ENCODE data around the gene UGT2B7. TPM values are rescaled to one million over a fixed set of nuclear protein-coding genes. Genes with fewer than 3 reads are reported as not detected.
"Not testable (repeated sequence)": the region's sequence is repeated elsewhere in the genome, so short reads cannot be mapped to it uniquely, and the experiment has no call there.

UGT2B7 gene
- total RNA-seq, 1 experiment from 2014 or later = 3.0 TPM

- Mint-ChIP-seq H3K4me1 (ENCODE audit: low read depth, unreplicated experiment) (peaks cover 26% of the 10 kb centered on the region), H3K4me3 (ENCODE audit: unreplicated experiment) (no peak overlapping the region)
- POLR2A ChIA-PET = no interaction called here
These were observed 3.6 kb downstream of the UGT2B7 start for GRCh38 chr4:69099910-69100309.

GRCh38 chr4:69102668-69103067 lies 6.4 kb downstream of the UGT2B7 start:
- H3K36me3 Mint-ChIP-seq (ENCODE audit: insufficient read depth, unreplicated experiment); DNase-seq; H3K27ac Mint-ChIP-seq (ENCODE audit: unreplicated experiment); H3K4me1 ChIP-seq; H3K4me3 Mint-ChIP-seq (ENCODE audit: unreplicated experiment); H3K36me3 ChIP-seq (ENCODE audit: control insufficient read depth, insufficient read depth, low read length); CTCF ChIA-PET; intact Hi-C loops (cut with micrococcal nuclease; ENCODE audit: unreplicated experiment); H3K9me3 ChIP-seq; H3K9me3 Mint-ChIP-seq (ENCODE audit: unreplicated experiment); H3K4me1 Mint-ChIP-seq (ENCODE audit: low read depth, unreplicated experiment); POLR2A ChIA-PET; H3K27me3 ChIP-seq (replicated peaks; ENCODE audit: control insufficient read depth, insufficient read depth, low read length); H3K27me3 Mint-ChIP-seq (ENCODE audit: insufficient read depth, unreplicated experiment); BruUV-seq (replicated peaks); H3K4me3 ChIP-seq (ENCODE audit: low read depth, low read length): not testable (repeated sequence)

More at GRCh38 chr4:69099910-69100309, 3.6 kb downstream of the UGT2B7 start:
- TF ChIP-seq CTCF (IDR thresholded peaks at IDR 0.05; ENCODE audit: insufficient read depth in 1 of 2, low read depth in 1 of 2, low read length in 1 of 2, severe bottlenecking in 1 of 2, unreplicated experiment in 1 of 2) = no peak
- CTCF ChIA-PET = no interaction called here
- peaks cover 12% of the 10 kb centered on the region for H3K9me3 Mint-ChIP-seq (ENCODE audit: unreplicated experiment)
- no peaks in the 10 kb centered on the region for H3K36me3 Mint-ChIP-seq (ENCODE audit: insufficient read depth, unreplicated experiment)
- H3K27me3 Mint-ChIP-seq (ENCODE audit: insufficient read depth, unreplicated experiment) = no peaks in the 10 kb centered on the region
- peaks cover 30% of the 10 kb centered on the region for H3K4me1 ChIP-seq
- DNase-seq = no peak
- no peaks in the 10 kb centered on the region for H3K36me3 ChIP-seq (ENCODE audit: control insufficient read depth, insufficient read depth, low read length)
- H3K27ac Mint-ChIP-seq (ENCODE audit: unreplicated experiment) = no peak overlapping the region
- no peak overlapping the region for H3K4me3 ChIP-seq (ENCODE audit: low read depth, low read length)
- H3K27me3 ChIP-seq (replicated peaks; ENCODE audit: control insufficient read depth, insufficient read depth, low read length) = no peaks in the 10 kb centered on the region
- peaks cover 8% of the 10 kb centered on the region; the same call in 1 of the 2 replicates for H3K9me3 ChIP-seq
- BruUV-seq (replicated peaks) = no TSS peak
- intact Hi-C loops (cut with micrococcal nuclease; ENCODE audit: unreplicated experiment) = loop anchor here (10.0 kb wide), 1 partner anchor 65 kb away; no protein-coding TSS in a partner anchor

GRCh38 chr4:69104719-69105275 lies 8.5 kb downstream of the UGT2B7 start:
- no peak for TF ChIP-seq CTCF (IDR thresholded peaks at IDR 0.05; ENCODE audit: insufficient read depth in 1 of 2, low read depth in 1 of 2, low read length in 1 of 2, severe bottlenecking in 1 of 2, unreplicated experiment in 1 of 2)
- CTCF ChIA-PET = no interaction called here
- Mint-ChIP-seq H3K9me3 (ENCODE audit: unreplicated experiment) (no peaks in the 10 kb centered on the region), H3K27me3 (ENCODE audit: insufficient read depth, unreplicated experiment) (no peaks in the 10 kb centered on the region), H3K4me3 (ENCODE audit: unreplicated experiment) (no peak overlapping the region), H3K4me1 (ENCODE audit: low read depth, unreplicated experiment) (no peaks in the 10 kb centered on the region), H3K36me3 (ENCODE audit: insufficient read depth, unreplicated experiment) (no peaks in the 10 kb centered on the region), H3K27ac (ENCODE audit: unreplicated experiment) (no peak overlapping the region)
- intact Hi-C loops (cut with micrococcal nuclease; ENCODE audit: unreplicated experiment) = no loop called here
- POLR2A ChIA-PET = no interaction called here
- no peak for DNase-seq
- H3K9me3 ChIP-seq = no peaks in the 10 kb centered on the region
- H3K4me1 ChIP-seq = no peaks in the 10 kb centered on the region
- no peak overlapping the region for H3K4me3 ChIP-seq (ENCODE audit: low read depth, low read length)
- H3K27me3 ChIP-seq (replicated peaks; ENCODE audit: control insufficient read depth, insufficient read depth, low read length) = no peaks in the 10 kb centered on the region
- no peaks in the 10 kb centered on the region for H3K36me3 ChIP-seq (ENCODE audit: control insufficient read depth, insufficient read depth, low read length)
- no TSS peak for BruUV-seq (replicated peaks)

GRCh38 chr4:69115151-69115850 lies 19.0 kb downstream of the UGT2B7 start:
- BruUV-seq (replicated peaks); POLR2A ChIA-PET: not testable (repeated sequence)

More at GRCh38 chr4:69115151-69115850, 19.0 kb downstream of the UGT2B7 start:
- H3K27me3 Mint-ChIP-seq (ENCODE audit: insufficient read depth, unreplicated experiment); H3K4me3 ChIP-seq (ENCODE audit: low read depth, low read length); H3K4me3 Mint-ChIP-seq (ENCODE audit: unreplicated experiment); DNase-seq; H3K27me3 ChIP-seq (replicated peaks; ENCODE audit: control insufficient read depth, insufficient read depth, low read length); H3K36me3 Mint-ChIP-seq (ENCODE audit: insufficient read depth, unreplicated experiment); H3K36me3 ChIP-seq (ENCODE audit: control insufficient read depth, insufficient read depth, low read length); intact Hi-C loops (cut with micrococcal nuclease; ENCODE audit: unreplicated experiment); H3K4me1 Mint-ChIP-seq (ENCODE audit: low read depth, unreplicated experiment); CTCF ChIA-PET; H3K27ac Mint-ChIP-seq (ENCODE audit: unreplicated experiment); H3K9me3 ChIP-seq: not testable (repeated sequence)
- peaks cover 10% of the 10 kb centered on the region for H3K9me3 Mint-ChIP-seq (ENCODE audit: unreplicated experiment)
- H3K4me1 ChIP-seq = peaks cover 12% of the 10 kb centered on the region; the same call in 1 of the 2 replicates
